Sigmoid colon (tissue), 7 donors: ENCODE measurements around the gene CDH13. TPM values are rescaled to one million over a fixed set of nuclear protein-coding genes. Genes with fewer than 3 reads are reported as not detected.

ENCODE experiments used
- DNase-seq: peaks from one replicate; pipeline ENCODE4 v3.0.0-alpha.2; 2019
- H3K27ac ChIP-seq, 4 donors: fragments of 200-600 bp; sonication (generic); one replicate each; pipeline ENCODE4 v1.5.1; 2016 to 2019; ENCODE audit warnings: mild to moderate bottlenecking in 1 of 4
- H3K27me3 ChIP-seq, 3 donors: fragments of 200-600 bp; sonication (generic); one replicate each; pipeline ENCODE4 v1.5.1; 2019; ENCODE audit warnings: mild to moderate bottlenecking in 1 of 3
- H3K36me3 ChIP-seq, 4 donors: fragments of 200-600 bp; sonication (generic); one replicate each; pipeline ENCODE4 v1.5.1; 2016 to 2019
- H3K4me1 ChIP-seq, 4 donors: fragments of 200-600 bp; sonication (generic); one replicate each; pipeline ENCODE4 v1.5.1; 2017 to 2019
- H3K4me3 ChIP-seq, 4 donors: fragments of 200-600 bp; sonication (generic); one replicate each; pipeline ENCODE4 v1.5.1; 2017 to 2019; ENCODE audit warnings: mild to moderate bottlenecking in 2 of 4, moderate library complexity in 1 of 4
- H3K9me3 ChIP-seq, 4 donors: fragments of 200-600 bp in 3 of 4; sonication (generic) in 3 of 4; one replicate each; pipeline versions ENCODE4 v1.5.1 to v1.6.1; 2013 to 2019
- EP300 ChIP-seq, 4 donors: sonication (generic); formaldehyde crosslinking; IDR thresholded peaks; one replicate each; pipeline ENCODE4 v1.6.1; 2017; ENCODE audit warnings: antibody characterized with exemption in 4 of 4
- POLR2A ChIP-seq, 2 donors: fragments of 450-650 bp; IDR thresholded peaks; one replicate each; pipeline ENCODE4 v1.6.1; 2016; ENCODE audit warnings: antibody characterized with exemption in 2 of 2, mild to moderate bottlenecking in 2 of 2, moderate library complexity in 2 of 2
- POLR2AphosphoS5 ChIP-seq, 4 donors: sonication (generic); formaldehyde crosslinking; IDR thresholded peaks; one replicate each; pipeline ENCODE4 v1.6.1; 2017; ENCODE audit warnings: antibody characterized with exemption in 4 of 4
- WGBS, 2 donors: extraction: QIAGEN DNeasy Blood & Tissue Kit; methylation state at CpG; one replicate each; pipeline ENCODE4 v1.1.7; 2013; 5-methylcytosine and 5-hydroxymethylcytosine counted together
- intact Hi-C: fragments of 100-400 bp; cut with DNase I; formaldehyde crosslinking; loops from one replicate; pipeline ENCODE4 v1.15.1; 2023
- polyA plus RNA-seq, 3 donors: library from polyadenylated mRNA; stranded (reverse); fragments of 200-250 nt; gene quantifications; one replicate each; pipeline ENCODE4 v1.2.3, GENCODE V29; 2013
- total RNA-seq, 4 donors: library from RNA; depleted of rRNA; stranded (reverse); fragments of >200 nt; gene quantifications; one replicate each; pipeline ENCODE4 v1.1.0, GENCODE V29; 2016
- TF ChIP-seq, protein P1 (sequence below), 4 experiments: fragments of 450-650 bp in 3 of 4; fragments of 200-600 bp in 1 of 4; IDR thresholded peaks; one replicate each; pipeline ENCODE4 v1.5.1; 2016 to 2019; ENCODE audit warnings: antibody characterized with exemption in 4 of 4, mild to moderate bottlenecking in 3 of 4, moderate library complexity in 2 of 4
- donor health status: healthy with polysubstance abuse.
- donor health status: Bipolar disorder and iron deficiency.
- donor health status: healthy.

CDH13 gene
- total and polyA plus RNA-seq, 7 donors, result 0.60 to 17.6 (median 11.8) TPM

- intact Hi-C loops, result no loop called here
- Histone ChIP-seq H3K9me3 (peaks cover 0 to 7% (median 0%) of the 10 kb centered on the region in 4 donors), H3K27ac (no peak overlapping the region), H3K4me1 (no peaks in the 10 kb centered on the region), H3K4me3 (no peak overlapping the region), H3K27me3 (no peaks in the 10 kb centered on the region), H3K36me3 (no peaks in the 10 kb centered on the region)
- DNase-seq, result no peak
- TF ChIP-seq POLR2A (IDR thresholded peaks at IDR 0.05), result no peak
- TF ChIP-seq, protein P1, sequence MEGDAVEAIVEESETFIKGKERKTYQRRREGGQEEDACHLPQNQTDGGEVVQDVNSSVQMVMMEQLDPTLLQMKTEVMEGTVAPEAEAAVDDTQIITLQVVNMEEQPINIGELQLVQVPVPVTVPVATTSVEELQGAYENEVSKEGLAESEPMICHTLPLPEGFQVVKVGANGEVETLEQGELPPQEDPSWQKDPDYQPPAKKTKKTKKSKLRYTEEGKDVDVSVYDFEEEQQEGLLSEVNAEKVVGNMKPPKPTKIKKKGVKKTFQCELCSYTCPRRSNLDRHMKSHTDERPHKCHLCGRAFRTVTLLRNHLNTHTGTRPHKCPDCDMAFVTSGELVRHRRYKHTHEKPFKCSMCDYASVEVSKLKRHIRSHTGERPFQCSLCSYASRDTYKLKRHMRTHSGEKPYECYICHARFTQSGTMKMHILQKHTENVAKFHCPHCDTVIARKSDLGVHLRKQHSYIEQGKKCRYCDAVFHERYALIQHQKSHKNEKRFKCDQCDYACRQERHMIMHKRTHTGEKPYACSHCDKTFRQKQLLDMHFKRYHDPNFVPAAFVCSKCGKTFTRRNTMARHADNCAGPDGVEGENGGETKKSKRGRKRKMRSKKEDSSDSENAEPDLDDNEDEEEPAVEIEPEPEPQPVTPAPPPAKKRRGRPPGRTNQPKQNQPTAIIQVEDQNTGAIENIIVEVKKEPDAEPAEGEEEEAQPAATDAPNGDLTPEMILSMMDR (IDR thresholded peaks at IDR 0.05), result no peak
- 82 to 83% methylated on average over 6 of the region's 6 CpGs for WGBS, 2 donors
Measured at GRCh38 chr16:83574388-83574787, 947.6 kb downstream of the CDH13 start.

GRCh38 chr16:83577078-83577745, 950.4 kb downstream of the CDH13 start:
- WGBS, 2 donors, result 86 to 87% methylated on average over 7 of the region's 7 CpGs
- no peak for TF ChIP-seq EP300 (IDR thresholded peaks at IDR 0.05)
- TF ChIP-seq POLR2A (IDR thresholded peaks at IDR 0.05), result no peak
- TF ChIP-seq, protein P1 (IDR thresholded peaks at IDR 0.05), result no peak
- no peak overlapping the region for H3K4me3 ChIP-seq
- no peaks in the 10 kb centered on the region for H3K4me1 ChIP-seq
- intact Hi-C loops, result no loop called here
- H3K27me3 ChIP-seq, result no peaks in the 10 kb centered on the region
- H3K36me3 ChIP-seq, result no peaks in the 10 kb centered on the region
- no peak for DNase-seq
- H3K9me3 ChIP-seq, result peaks cover 0 to 7% (median 0%) of the 10 kb centered on the region in 4 donors
- H3K27ac ChIP-seq, result no peak overlapping the region

GRCh38 chr16:83578171-83578570, 951.4 kb downstream of the CDH13 start:
- H3K4me1 ChIP-seq, result no peaks in the 10 kb centered on the region
- no peak for TF ChIP-seq POLR2A (IDR thresholded peaks at IDR 0.05)
- no peak for TF ChIP-seq POLR2AphosphoS5 (IDR thresholded peaks at IDR 0.05)
- TF ChIP-seq, protein P1 (IDR thresholded peaks at IDR 0.05), result no peak
- peaks cover 0 to 7% (median 0%) of the 10 kb centered on the region in 4 donors for H3K9me3 ChIP-seq
- WGBS, 2 donors, result 73 to 77% methylated on average over 7 of the region's 7 CpGs
- H3K36me3 ChIP-seq, result no peaks in the 10 kb centered on the region
- no peaks in the 10 kb centered on the region for H3K27me3 ChIP-seq
- H3K4me3 ChIP-seq, result no peak overlapping the region
- DNase-seq, result no peak
- intact Hi-C loops, result no loop called here
- H3K27ac ChIP-seq, result no peak overlapping the region

DNA sequence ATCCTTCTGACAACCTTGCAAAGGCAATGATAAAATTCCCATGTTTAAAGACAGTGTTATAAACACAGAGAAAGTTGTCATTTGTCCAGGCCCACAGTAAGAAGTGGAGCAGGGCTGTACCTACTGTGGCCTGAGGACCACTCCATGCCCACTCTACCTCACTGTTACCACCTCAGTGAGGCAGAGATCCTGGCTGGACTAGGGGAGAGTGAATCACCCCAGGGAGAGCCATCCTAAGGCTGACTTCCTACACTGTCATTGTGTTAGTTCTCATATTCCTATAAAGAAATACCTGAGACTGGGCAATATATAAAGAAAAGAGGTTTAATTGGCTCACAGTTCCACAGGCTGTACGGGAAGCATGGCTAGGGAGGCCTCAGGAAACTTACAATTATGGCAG, 952.3 kb downstream of the CDH13 start:
- Histone ChIP-seq H3K4me3 (no peak overlapping the region), H3K4me1 (no peaks in the 10 kb centered on the region), H3K36me3 (no peaks in the 10 kb centered on the region), H3K27me3 (no peaks in the 10 kb centered on the region), H3K27ac (no peak overlapping the region), H3K9me3 (peaks cover 0 to 7% (median 0%) of the 10 kb centered on the region in 4 donors)
- no peak for DNase-seq
- 21 to 33% methylated on average over 1 of the region's 1 CpG for WGBS, 2 donors
- intact Hi-C loops, result no loop called here
- no peak for TF ChIP-seq EP300 (IDR thresholded peaks at IDR 0.05)
- no peak for TF ChIP-seq POLR2AphosphoS5 (IDR thresholded peaks at IDR 0.05)
- TF ChIP-seq POLR2A (IDR thresholded peaks at IDR 0.05), result no peak
- TF ChIP-seq, protein P1 (IDR thresholded peaks at IDR 0.05), result no peak

DNA sequence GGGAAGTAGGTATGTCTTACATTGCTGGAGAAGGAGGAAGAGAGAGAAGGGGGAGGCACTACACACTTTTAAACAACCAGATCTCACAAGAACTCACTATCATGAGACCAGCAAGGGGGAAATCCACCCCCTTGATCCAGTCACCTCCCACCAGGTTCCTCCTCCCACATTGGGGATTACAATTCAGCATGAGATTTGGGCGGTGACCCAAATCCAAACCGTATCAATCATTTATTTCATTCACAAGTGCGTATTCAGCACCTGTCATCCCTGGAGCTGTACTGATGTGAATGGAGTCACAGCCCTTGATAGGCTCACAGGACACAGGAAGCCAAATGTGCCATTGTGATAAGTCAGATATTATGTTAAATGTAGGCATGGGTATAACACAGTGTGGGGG, 952.7 kb downstream of the CDH13 start:
- no peaks in the 10 kb centered on the region for H3K4me1 ChIP-seq
- H3K4me3 ChIP-seq, result no peak overlapping the region
- peaks cover 0 to 7% (median 0%) of the 10 kb centered on the region in 4 donors for H3K9me3 ChIP-seq
- DNase-seq, result no peak
- intact Hi-C loops, result no loop called here
- no peaks in the 10 kb centered on the region for H3K27me3 ChIP-seq
- H3K27ac ChIP-seq, result no peak overlapping the region
- TF ChIP-seq POLR2AphosphoS5 (IDR thresholded peaks at IDR 0.05) (no peak), EP300 (IDR thresholded peaks at IDR 0.05) (no peak), POLR2A (IDR thresholded peaks at IDR 0.05) (no peak)
- TF ChIP-seq, protein P1 (IDR thresholded peaks at IDR 0.05), result no peak
- H3K36me3 ChIP-seq, result no peaks in the 10 kb centered on the region
- 70 to 71% methylated on average over 3 of the region's 3 CpGs for WGBS, 2 donors
